Activated T-helper 1 cell treated with anti-CD3 and anti-CD28 coated beads, Interleukin-12 subunit alpha, Interleukin-12 subunit beta, Interleukin-2, Interleukin-4 antibody, amounts not matched to agents 30 ng/mL and 10 ng/mL and 1 ng/mL, durations not matched to agents 14 hours and 24 hours and 36 hours (primary cell): ENCODE measurements around the gene NR2C2. TPM values are rescaled to one million over a fixed set of nuclear protein-coding genes. Genes with fewer than 3 reads are reported as not detected.

ENCODE experiments used
- DNase-seq: peaks from one replicate; pipeline ENCODE4 v3.0.0; 2021; ENCODE audit warnings: low spot score
- H3K27ac Mint-ChIP-seq: one replicate; pipeline ENCODE4 v1.8.0; 2021; ENCODE audit warnings: mild to moderate bottlenecking, mixed read lengths
- H3K27me3 Mint-ChIP-seq: one replicate; pipeline ENCODE4 v1.8.0; 2022; ENCODE audit warnings: mild to moderate bottlenecking, moderate library complexity, mixed read lengths; ENCODE audit not compliant: insufficient read depth
- H3K36me3 Mint-ChIP-seq: one replicate; pipeline ENCODE4 v1.8.0; 2021; ENCODE audit warnings: low read depth, mixed read lengths
- H3K4me1 Mint-ChIP-seq: one replicate; pipeline ENCODE4 v1.8.0; 2021; ENCODE audit warnings: low read depth, mixed read lengths
- H3K4me3 Mint-ChIP-seq: one replicate; pipeline ENCODE4 v1.8.0; 2021; ENCODE audit warnings: mild to moderate bottlenecking, moderate library complexity, mixed read lengths
- H3K9me3 Mint-ChIP-seq: one replicate; pipeline ENCODE4 v1.8.0; 2021; ENCODE audit warnings: mixed read lengths
- intact Hi-C: fragments of 100-400 bp; cut with micrococcal nuclease; formaldehyde crosslinking; loops from one replicate; pipeline ENCODE4 v1.15.1; 2024
- total RNA-seq: library from RNA; stranded (reverse); gene quantifications from 2 replicates; pipeline ENCODE4 v1.2.3, GENCODE V29; 2022

The NR2C2 gene
- total RNA-seq, 1 donor from 2014 or later, result 50.7 TPM

- Mint-ChIP-seq H3K27ac (no peak overlapping the region), H3K4me3 (no peak overlapping the region), H3K4me1 (no peaks in the 10 kb centered on the region), H3K27me3 (peaks cover 4% of the 10 kb centered on the region), H3K36me3 (no peaks in the 10 kb centered on the region), H3K9me3 (no peaks in the 10 kb centered on the region)
- no peak for DNase-seq
- intact Hi-C loops, result no loop called here
Observed at GRCh38 chr3:14913071-14913925, 34.1 kb upstream of the NR2C2 start.

- H3K27me3 Mint-ChIP-seq, result peaks cover 4% of the 10 kb centered on the region
- DNase-seq, result no peak
- H3K4me3 Mint-ChIP-seq, result no peak overlapping the region
- intact Hi-C loops, result no loop called here
- no peaks in the 10 kb centered on the region for H3K4me1 Mint-ChIP-seq
- no peak overlapping the region for H3K27ac Mint-ChIP-seq
- no peaks in the 10 kb centered on the region for H3K9me3 Mint-ChIP-seq
- no peaks in the 10 kb centered on the region for H3K36me3 Mint-ChIP-seq
Observed at GRCh38 chr3:14913926-14914778, 33.2 kb upstream of the NR2C2 start.

GRCh38 chr3:14914779-14915117 is 32.6 kb upstream of the NR2C2 start:
- Mint-ChIP-seq H3K27me3 (peaks cover 7% of the 10 kb centered on the region), H3K4me3 (no peak overlapping the region), H3K27ac (no peak overlapping the region), H3K36me3 (no peaks in the 10 kb centered on the region), H3K4me1 (no peaks in the 10 kb centered on the region), H3K9me3 (no peaks in the 10 kb centered on the region)
- no peak for DNase-seq
- intact Hi-C loops, result no loop called here

GRCh38 chr3:14915636-14916222 is 31.7 kb upstream of the NR2C2 start:
- no peak for DNase-seq
- Mint-ChIP-seq H3K4me1 (no peaks in the 10 kb centered on the region), H3K36me3 (no peaks in the 10 kb centered on the region), H3K27me3 (peaks cover 7% of the 10 kb centered on the region), H3K27ac (no peak overlapping the region), H3K9me3 (no peaks in the 10 kb centered on the region), H3K4me3 (no peak overlapping the region)
- intact Hi-C loops, result no loop called here

GRCh38 chr3:14918356-14918860 is 29.0 kb upstream of the NR2C2 start:
- no peak overlapping the region for H3K27ac Mint-ChIP-seq
- H3K36me3 Mint-ChIP-seq, result no peaks in the 10 kb centered on the region
- H3K27me3 Mint-ChIP-seq, result peaks cover 5% of the 10 kb centered on the region
- no peaks in the 10 kb centered on the region for H3K4me1 Mint-ChIP-seq
- no peak overlapping the region for H3K4me3 Mint-ChIP-seq
- intact Hi-C loops, result no loop called here
- no peak for DNase-seq
- H3K9me3 Mint-ChIP-seq, result no peaks in the 10 kb centered on the region

GRCh38 chr3:14920536-14920935 is 26.8 kb upstream of the NR2C2 start:
- Mint-ChIP-seq H3K36me3 (no peaks in the 10 kb centered on the region), H3K27ac (no peak overlapping the region), H3K9me3 (no peaks in the 10 kb centered on the region), H3K4me1 (no peaks in the 10 kb centered on the region), H3K4me3 (no peak overlapping the region), H3K27me3 (peaks cover 5% of the 10 kb centered on the region)
- no peak for DNase-seq
- intact Hi-C loops, result loop anchor here (2.0 kb wide), 1 partner anchor 660 kb away; no protein-coding TSS in a partner anchor

- no peaks in the 10 kb centered on the region for H3K4me1 Mint-ChIP-seq
- peak; percentile 71 for DNase-seq
- no peak overlapping the region for H3K27ac Mint-ChIP-seq
- H3K9me3 Mint-ChIP-seq, result no peaks in the 10 kb centered on the region
- no peak overlapping the region for H3K4me3 Mint-ChIP-seq
- peaks cover 5% of the 10 kb centered on the region for H3K27me3 Mint-ChIP-seq
- intact Hi-C loops, result loop anchor here (1.0 to 2.0 kb wide), 6 partner anchors 130 to 718 kb away; no protein-coding TSS in a partner anchor
- H3K36me3 Mint-ChIP-seq, result no peaks in the 10 kb centered on the region
Observed at GRCh38 chr3:14921034-14921616, 26.3 kb upstream of the NR2C2 start.

GRCh38 chr3:14921811-14922705 is 25.3 kb upstream of the NR2C2 start:
- H3K4me1 Mint-ChIP-seq, result no peaks in the 10 kb centered on the region
- intact Hi-C loops, result loop anchor here (1.0 to 2.0 kb wide), 6 partner anchors 131 to 719 kb away; no protein-coding TSS in a partner anchor
- no peaks in the 10 kb centered on the region for H3K36me3 Mint-ChIP-seq
- H3K27ac Mint-ChIP-seq, result no peak overlapping the region
- H3K4me3 Mint-ChIP-seq, result no peak overlapping the region
- H3K27me3 Mint-ChIP-seq, result peaks cover 5% of the 10 kb centered on the region
- H3K9me3 Mint-ChIP-seq, result no peaks in the 10 kb centered on the region
- DNase-seq, result no peak

- peaks cover 3% of the 10 kb centered on the region for H3K27me3 Mint-ChIP-seq
- H3K36me3 Mint-ChIP-seq, result no peaks in the 10 kb centered on the region
- DNase-seq, result no peak
- H3K9me3 Mint-ChIP-seq, result no peaks in the 10 kb centered on the region
- H3K4me1 Mint-ChIP-seq, result no peaks in the 10 kb centered on the region
- intact Hi-C loops, result no loop called here
- H3K4me3 Mint-ChIP-seq, result no peak overlapping the region
- no peak overlapping the region for H3K27ac Mint-ChIP-seq
Observed at GRCh38 chr3:14922863-14923262, 24.5 kb upstream of the NR2C2 start.

- no peaks in the 10 kb centered on the region for H3K36me3 Mint-ChIP-seq
- H3K4me3 Mint-ChIP-seq, result no peak overlapping the region
- H3K27ac Mint-ChIP-seq, result no peak overlapping the region
- no peak for DNase-seq
- no peaks in the 10 kb centered on the region for H3K4me1 Mint-ChIP-seq
- peaks cover 3% of the 10 kb centered on the region for H3K27me3 Mint-ChIP-seq
- no peaks in the 10 kb centered on the region for H3K9me3 Mint-ChIP-seq
- intact Hi-C loops, result no loop called here
Observed at GRCh38 chr3:14923476-14923875, 23.9 kb upstream of the NR2C2 start.

- no peak overlapping the region for H3K4me3 Mint-ChIP-seq
- no peak for DNase-seq
- no peak overlapping the region for H3K27ac Mint-ChIP-seq
- no peaks in the 10 kb centered on the region for H3K9me3 Mint-ChIP-seq
- H3K4me1 Mint-ChIP-seq, result no peaks in the 10 kb centered on the region
- H3K27me3 Mint-ChIP-seq, result peaks cover 2% of the 10 kb centered on the region
- intact Hi-C loops, result loop anchor here (5.0 kb wide), 1 partner anchor 126 kb away; no protein-coding TSS in a partner anchor
- no peaks in the 10 kb centered on the region for H3K36me3 Mint-ChIP-seq
Observed at GRCh38 chr3:14925729-14926591, 21.4 kb upstream of the NR2C2 start.
